ENCODE results near the gene GRM5.
"Not testable (repeated sequence)": the region's sequence is repeated elsewhere in the genome, so short reads cannot be mapped to it uniquely, and the experiment has no call there.

GRCh38 chr11:88901436-88901835 lies 164.3 kb downstream of the GRM5 start:
- not testable (repeated sequence) for TF ChIP-seq CTCF (IDR thresholded peaks at IDR 0.05; ENCODE audit: low read depth, low read length); EZH2phosphoT487 (IDR thresholded peaks at IDR 0.05; ENCODE audit: low read depth)
